HG03025 (cell line): ENCODE measurements around the gene TTYH1.

ENCODE experiments used
- ATAC-seq: cut with Tn5 transposase; IDR thresholded peaks from one replicate; pipeline ENCODE4 v1.9.1; 2021; ENCODE audit warnings: mild to moderate bottlenecking, moderate library complexity; ENCODE audit not compliant: unreplicated experiment, low FRiP score

Gene TTYH1

GRCh38 chr19:54421169-54421516 is 5.9 kb downstream of the TTYH1 start:
- no peak for ATAC-seq

DNA sequence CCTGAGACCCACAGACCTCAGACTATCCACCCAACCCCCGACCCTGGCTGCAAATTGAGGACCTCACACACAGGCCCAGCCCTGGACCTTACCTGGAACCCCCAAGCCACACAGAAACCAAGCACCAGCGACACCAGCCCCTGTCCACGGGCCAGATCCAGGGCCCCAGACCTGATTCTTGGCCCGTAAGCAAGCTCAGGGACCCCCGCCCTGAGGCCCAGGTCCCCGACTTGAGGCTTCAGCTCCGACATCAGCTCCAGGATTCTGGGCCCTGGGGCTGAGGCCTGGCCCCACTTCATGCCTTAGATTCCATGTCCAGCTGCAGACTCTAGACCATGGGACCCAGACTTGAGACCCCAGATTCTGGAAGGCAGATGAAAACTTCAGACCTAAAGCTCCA is 6.3 kb downstream of the TTYH1 start:
- ATAC-seq: no peak

- no peak for ATAC-seq
Observed at GRCh38 chr19:54422136-54422535, 6.9 kb downstream of the TTYH1 start.

DNA sequence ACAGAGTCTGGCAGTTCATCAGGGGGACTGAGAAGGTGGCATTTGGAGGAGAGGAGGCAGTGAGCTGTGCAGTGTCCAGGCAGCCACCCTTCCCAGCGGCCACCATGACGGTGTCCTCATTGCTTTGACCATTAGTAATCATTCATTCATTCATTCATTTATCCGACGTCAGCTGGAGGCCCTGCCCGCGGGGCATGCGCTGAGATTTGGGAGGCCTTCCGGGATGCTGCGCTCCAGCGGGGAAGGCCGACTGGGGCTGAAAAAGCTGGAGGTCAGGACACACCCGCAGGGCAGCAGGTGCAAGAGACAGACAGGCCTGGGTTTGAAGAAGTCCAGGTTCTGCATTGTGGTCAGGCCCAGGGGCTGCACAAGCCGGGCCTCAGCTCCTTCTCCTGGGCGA is 8.9 kb downstream of the TTYH1 start:
- ATAC-seq: no peak

DNA sequence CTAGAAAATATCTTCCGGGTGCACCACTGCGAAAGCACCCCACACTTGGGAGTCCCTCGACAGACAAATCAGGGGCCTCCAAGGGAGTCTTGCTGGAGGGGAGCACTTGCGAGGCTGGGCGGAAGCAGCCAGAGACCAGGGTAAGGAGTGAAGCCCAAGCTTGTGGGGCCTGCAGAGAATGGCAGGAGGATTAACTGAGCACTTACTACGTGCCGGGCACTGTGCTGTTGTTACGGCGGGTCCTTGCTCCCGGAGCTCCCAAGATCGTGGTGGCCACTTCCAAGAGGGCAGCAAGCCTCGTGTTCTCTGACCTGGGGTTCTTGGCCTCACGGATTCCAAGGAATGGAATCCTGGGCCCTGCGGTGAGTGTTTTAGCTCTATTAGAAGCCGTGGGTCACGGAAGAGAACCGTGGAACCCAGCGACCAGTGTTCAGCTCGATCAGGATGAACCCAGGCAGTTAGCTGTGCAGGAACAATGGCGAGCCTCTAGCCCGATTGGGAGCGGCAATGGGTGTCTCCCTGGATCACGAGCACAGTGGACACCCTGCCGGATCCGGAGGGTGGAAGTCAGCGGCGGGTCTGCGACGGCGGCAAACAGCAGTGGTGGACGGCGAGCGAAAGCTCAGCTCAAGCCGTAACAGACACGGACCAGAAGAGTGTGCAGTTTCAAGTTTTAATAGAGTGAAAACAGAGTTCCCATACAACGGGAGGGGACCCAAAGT is 9.6 kb downstream of the TTYH1 start:
- ATAC-seq: no peak

DNA sequence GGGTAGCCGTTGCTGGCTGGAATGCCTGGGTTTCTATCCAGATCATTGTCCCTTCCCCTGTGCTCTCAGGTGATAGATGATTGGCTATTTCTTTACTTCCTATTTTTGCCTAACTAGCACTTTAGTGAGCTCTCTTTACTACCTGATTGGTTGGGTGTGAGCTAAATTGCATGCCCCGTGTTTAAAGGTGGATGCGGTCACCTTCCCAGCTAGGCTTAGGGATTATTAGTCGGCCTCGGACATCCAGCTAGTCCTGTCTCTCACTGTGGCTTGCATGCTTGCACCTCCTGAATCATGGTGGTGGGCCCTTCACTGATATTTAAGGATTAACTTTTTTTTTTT is 10.1 kb downstream of the TTYH1 start:
- no peak for ATAC-seq

DNA sequence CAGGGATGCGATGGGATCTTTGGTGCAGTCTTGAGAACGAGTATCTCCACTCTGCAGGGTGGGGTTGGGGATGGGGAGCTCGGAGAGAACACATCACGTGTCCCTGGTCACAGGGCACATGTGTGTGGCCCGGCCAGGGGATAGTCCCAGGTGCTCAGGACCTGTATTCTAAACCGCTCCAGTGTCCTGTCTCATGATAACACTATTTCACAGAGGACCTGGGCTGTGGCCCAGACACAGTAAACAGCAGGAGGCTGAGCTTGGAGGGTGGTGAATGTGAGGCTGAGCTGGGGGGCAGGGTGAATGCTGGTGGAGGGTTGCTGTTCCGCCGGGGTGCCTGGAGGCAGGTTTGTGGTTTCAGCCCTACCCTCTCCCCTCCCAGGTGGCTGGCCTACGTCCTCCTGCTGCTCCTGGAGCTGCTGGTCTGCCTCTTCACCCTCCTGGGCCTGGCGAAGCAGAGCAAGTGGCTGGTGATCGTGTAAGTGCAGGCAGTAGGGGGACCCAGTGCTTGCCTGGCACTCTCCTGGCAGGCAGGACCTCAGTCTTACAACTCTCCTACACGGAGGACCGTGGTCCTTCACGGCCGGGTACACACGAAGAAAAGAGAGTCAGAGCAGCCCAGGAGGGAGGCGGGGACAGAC is 11.1 kb downstream of the TTYH1 start:
- no peak for ATAC-seq

GRCh38 chr19:54427586-54427985 is 12.3 kb downstream of the TTYH1 start:
- no peak for ATAC-seq

DNA sequence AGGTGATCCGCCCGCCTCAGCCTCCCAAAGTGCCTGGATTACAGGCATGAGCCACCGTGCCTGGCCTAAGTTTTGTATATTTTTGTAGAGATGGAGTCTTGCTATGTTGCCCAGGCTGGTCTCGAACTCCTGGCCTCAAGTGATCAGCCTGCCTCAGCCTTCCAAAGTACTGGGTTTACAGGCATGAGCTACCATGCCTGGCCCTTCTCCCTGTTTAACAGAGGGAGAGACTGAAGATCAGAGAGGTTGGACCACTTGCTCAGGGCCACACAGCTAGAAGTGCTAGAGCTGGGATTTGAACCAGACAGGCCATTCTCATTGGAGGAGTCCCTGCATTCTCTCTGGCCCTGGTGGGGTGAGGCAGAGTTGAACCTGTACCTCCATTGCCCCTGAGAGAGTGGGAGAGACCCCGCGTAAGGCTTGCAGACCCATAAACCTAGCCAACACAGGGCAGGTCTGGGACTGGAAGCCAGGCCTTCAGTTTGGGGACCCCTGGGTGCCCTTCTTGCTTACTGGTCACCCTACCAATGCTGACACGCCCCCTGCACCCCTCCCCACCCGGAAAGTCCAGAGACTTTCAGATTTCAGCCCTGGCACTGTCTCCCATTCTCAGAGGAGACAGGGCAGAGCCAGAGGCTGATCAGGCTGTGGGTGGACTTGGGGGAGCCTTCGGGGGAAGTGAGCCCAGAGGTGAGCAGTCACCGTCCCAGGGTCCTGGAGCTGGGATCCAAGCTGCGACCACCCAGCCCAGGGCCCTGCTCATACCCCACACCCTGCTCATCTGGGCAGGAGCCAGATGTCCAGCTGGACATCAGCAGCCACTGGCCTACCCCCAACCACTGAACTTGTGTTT is 13.3 kb downstream of the TTYH1 start:
- ATAC-seq: no peak

GRCh38 chr19:54429176-54429495 is 13.9 kb downstream of the TTYH1 start:
- no peak for ATAC-seq

DNA sequence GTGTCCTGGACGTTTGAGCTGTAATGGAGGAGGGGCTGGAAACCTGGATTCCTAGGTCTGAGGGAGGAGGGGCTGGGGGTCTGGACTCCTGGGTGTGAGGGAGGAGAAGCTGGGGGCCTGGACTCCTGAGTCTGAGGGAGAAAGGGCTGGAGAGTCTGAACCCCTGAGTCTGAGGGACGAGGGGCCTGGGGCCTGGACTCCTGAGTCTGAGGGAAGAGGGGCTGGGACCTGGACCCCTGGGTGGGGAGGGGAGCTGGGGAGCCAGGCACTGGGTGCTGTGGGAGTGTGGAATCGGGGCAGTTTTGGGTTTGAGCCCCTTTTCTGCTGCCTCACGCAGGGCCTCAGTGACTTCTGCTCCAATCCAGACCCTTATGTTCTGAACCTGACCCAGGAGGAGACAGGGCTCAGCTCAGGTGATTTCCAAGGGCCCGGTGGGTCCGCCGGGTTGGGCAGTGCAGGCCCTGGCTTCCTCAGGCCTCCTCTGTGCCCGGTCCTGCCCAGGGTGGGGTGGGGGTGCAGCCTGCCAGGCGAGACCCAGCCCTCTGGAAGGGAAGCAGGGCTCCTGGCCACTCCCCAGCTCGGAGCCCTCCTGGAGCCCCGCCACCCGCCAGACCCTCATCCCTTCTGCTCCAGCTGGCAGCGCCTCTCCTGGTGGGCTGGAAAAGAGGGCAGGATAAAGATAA is 14.4 kb downstream of the TTYH1 start:
- ATAC-seq: no peak

DNA sequence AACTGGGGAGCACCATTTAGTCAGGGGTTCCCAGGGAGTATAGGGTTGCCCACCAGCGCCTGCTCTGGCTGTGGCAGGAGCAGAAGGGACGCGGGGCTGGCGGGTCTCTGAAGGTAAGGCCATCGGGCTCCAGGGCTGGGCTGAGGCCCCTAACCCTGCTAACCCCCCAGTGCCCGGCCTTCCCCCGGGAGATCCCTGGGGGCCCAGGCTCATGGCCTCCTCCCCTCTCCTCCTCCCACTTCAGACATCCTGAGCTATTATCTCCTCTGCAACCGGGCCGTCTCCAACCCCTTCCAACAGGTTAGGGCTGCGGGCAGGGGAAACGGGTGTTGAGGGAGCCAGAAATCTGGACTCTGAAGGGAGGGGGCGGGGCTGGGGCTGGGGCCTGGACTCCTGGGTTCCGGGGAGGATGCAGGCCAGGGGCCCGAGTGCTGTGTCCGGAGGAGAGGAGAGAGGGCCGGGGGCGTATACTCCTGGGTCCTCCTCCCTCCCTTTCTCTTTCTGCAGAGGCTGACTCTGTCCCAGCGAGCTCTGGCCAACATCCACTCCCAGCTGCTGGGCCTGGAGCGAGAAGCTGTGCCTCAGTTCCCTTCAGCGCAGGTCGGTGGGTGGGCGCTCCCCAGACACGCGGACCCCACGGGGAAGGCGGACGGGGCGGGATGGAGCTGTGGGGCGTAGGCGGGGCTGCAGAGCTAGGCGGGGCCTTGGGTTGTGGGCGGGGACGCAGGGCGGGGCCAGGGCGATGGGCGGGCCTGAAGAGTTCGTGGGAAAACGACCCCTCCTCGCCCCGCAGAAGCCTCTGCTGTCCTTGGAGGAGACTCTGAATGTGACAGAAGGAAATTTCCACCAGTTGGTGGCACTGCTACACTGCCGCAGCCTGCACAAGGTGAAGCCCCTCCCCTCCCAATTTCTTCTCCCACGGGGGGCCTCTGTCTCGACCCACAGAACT is 15.3 kb downstream of the TTYH1 start:
- no peak for ATAC-seq

GRCh38 chr19:54431255-54431838 is 16.1 kb downstream of the TTYH1 start:
- no peak for ATAC-seq

GRCh38 chr19:54432144-54432738 is 17.0 kb downstream of the TTYH1 start:
- no peak for ATAC-seq

DNA sequence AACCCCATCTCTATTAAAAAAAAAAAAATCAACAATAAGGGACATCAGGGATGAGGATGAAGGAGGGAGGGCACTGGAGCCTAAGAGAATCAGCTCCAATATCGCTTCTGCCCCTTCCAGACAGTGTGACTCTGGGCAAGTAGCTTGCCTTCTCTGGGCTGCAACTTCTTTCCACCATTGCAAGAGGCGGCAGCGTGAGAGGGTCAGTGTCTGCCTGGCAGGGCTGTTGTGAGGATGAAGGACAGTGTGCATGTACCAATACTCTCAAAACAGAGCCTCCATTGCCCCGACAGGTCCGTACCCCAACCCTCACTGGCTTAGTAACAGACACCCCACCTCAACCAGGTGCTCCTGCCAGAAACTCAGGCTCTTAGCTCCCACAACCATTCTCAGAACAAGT is 18.4 kb downstream of the TTYH1 start:
- no peak for ATAC-seq

GRCh38 chr19:54434112-54434872 is 19.0 kb downstream of the TTYH1 start:
- ATAC-seq: no peak

DNA sequence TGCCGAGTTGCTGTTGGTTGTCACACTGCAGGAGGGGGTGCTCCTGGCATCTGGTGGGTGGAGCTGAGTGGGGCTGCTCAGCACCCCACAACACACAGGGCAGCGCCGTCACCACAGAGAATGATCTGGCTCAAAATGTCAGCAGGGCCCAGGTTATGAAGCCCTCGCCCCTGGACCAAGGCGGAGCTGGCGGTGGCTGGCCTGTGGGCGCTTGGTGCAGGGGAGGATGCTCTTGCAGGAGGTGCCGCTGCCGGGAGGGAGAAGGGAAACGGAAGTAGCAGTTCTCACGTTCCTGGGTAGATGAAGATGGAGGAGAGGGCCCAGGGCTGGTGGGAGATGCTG is 19.6 kb downstream of the TTYH1 start:
- no peak for ATAC-seq

DNA sequence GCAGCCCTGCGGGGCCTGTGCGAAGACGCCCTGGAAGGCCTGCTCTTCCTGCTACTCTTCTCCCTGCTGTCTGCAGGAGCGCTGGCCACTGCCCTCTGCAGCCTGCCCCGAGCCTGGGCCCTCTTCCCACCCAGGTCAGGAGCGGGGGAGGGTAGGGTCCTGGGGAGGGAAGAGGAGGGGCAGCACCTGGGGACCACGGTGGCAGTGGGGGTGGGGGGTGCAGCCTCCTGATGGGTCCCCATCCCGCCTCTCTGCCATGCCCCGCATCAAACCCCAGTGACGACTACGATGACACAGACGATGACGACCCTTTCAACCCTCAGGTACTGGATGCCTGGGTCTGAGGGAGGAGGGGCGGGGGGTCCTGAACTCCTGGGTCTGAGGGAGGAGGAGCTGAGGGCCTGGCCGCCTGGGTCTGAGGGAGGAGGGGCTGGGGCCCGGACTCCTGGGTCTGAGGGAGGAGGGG is 20.3 kb downstream of the TTYH1 start:
- no peak for ATAC-seq

DNA sequence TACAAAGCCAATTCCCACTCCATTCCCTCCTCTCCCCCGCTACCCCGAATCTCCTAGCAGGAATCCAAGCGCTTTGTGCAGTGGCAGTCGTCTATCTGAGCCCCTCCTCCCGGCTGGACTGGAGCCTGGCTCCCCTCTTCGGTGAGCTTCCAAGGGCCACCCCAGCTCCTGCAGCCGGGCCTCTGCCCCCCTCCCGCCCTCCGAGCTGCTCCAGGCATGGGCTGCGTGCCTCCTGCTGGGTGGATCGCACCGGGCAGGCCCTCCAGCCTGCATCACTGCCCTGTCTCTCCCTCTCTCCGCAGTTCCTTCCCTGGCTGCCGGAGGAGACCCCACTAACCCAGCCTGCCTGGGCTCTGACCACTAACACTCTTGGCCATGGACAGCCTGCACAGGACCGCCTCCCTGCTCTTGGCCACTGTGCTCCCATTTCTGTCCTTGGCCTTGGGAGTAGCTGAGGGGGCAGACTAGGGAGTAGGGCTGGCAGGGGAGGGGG is 20.8 kb downstream of the TTYH1 start:
- no peak for ATAC-seq
